Measurements from ENCODE around the gene MIA2.
"Not testable (repeated sequence)": the region's sequence is repeated elsewhere in the genome, so short reads cannot be mapped to it uniquely, and the experiment has no call there.

GRCh38 chr14:39260161-39260560 lies 26.4 kb downstream of the MIA2 start:
- not testable (repeated sequence) for TF ChIP-seq CTCF, POLR2A (IDR thresholded peaks at IDR 0.05)

Measured in body of pancreas (tissue), 4 donors.